ENCODE results near the gene TTC12.
"Not testable (repeated sequence)": the region's sequence is repeated elsewhere in the genome, so short reads cannot be mapped to it uniquely, and the experiment has no call there.

TTC12 gene

GRCh38 chr11:113286009-113286408 lies 28.4 kb upstream of the TTC12 start:
- DNase-seq = no peak

- no peak for DNase-seq
These were observed 27.6 kb upstream of the TTC12 start for GRCh38 chr11:113286509-113287497.

GRCh38 chr11:113287801-113288200 lies 26.6 kb upstream of the TTC12 start:
- no peak for DNase-seq

- no peak for DNase-seq
These were observed 26.0 kb upstream of the TTC12 start for GRCh38 chr11:113288286-113288863.

GRCh38 chr11:113289431-113290187 lies 24.8 kb upstream of the TTC12 start:
- peak in 1 of 2 experiments; percentile 72 for DNase-seq

- no peak for DNase-seq
These were observed 20.4 kb upstream of the TTC12 start for GRCh38 chr11:113293936-113294335.

GRCh38 chr11:113295993-113296392 lies 18.4 kb upstream of the TTC12 start:
- no peak for DNase-seq

- no peak for DNase-seq
These were observed 17.8 kb upstream of the TTC12 start for GRCh38 chr11:113296447-113297205.

GRCh38 chr11:113298496-113298895 lies 15.9 kb upstream of the TTC12 start:
- not testable (repeated sequence) for DNase-seq

- no peak for DNase-seq
These were observed 9.5 kb upstream of the TTC12 start for GRCh38 chr11:113304916-113305315.

GRCh38 chr11:113305440-113306336 lies 8.7 kb upstream of the TTC12 start:
- DNase-seq = peak in 1 of 2 experiments; percentile 67

- no peak for DNase-seq
These were observed 5.8 kb upstream of the TTC12 start for GRCh38 chr11:113308601-113309000.

- no peak for DNase-seq
These were observed 2.8 kb upstream of the TTC12 start for GRCh38 chr11:113311536-113311935.

GRCh38 chr11:113313601-113314000 lies 782 bp upstream of the TTC12 start:
- DNase-seq = no peak

GRCh38 chr11:113314065-113314388 lies 356 bp upstream of the TTC12 start:
- no peak for DNase-seq

GRCh38 chr11:113315811-113316210 lies 1.4 kb downstream of the TTC12 start:
- no peak for DNase-seq

- DNase-seq = no peak
These were observed 1.9 kb downstream of the TTC12 start for GRCh38 chr11:113316256-113316655.

- DNase-seq = no peak
These were observed 3.0 kb downstream of the TTC12 start for GRCh38 chr11:113317339-113317738.

- DNase-seq = no peak
These were observed 4.7 kb downstream of the TTC12 start for GRCh38 chr11:113319085-113319484.

GRCh38 chr11:113322158-113322557 lies 7.8 kb downstream of the TTC12 start:
- no peak for DNase-seq

GRCh38 chr11:113324250-113324649 lies 9.9 kb downstream of the TTC12 start:
- no peak for DNase-seq

GRCh38 chr11:113329725-113330124 lies 15.3 kb downstream of the TTC12 start:
- no peak for DNase-seq

Data from SW 1271 (cell line).